ENCODE results near the gene CAMSAP3.

The CAMSAP3 gene

DNA sequence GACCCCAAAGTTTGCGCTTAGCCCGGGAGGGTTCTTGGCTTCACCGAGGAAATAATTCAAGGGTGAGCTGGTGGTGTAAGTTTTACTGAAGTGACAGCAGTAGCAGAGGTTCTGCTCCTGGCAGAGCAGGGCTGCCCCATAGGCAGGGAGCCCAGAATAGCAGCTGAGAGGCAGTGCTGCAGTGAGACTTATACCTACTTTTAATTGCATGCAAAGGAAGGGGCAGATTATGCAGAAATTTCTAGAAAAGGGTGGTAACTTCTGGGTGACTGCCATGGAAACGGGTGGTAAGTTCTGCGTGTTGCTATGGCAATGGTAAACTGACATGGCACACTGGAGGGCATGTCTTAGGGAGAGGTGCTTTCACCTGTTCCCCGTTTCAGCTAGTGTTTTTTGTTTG is 17.5 kb upstream of the CAMSAP3 start:
- no peak for DNase-seq

DNA sequence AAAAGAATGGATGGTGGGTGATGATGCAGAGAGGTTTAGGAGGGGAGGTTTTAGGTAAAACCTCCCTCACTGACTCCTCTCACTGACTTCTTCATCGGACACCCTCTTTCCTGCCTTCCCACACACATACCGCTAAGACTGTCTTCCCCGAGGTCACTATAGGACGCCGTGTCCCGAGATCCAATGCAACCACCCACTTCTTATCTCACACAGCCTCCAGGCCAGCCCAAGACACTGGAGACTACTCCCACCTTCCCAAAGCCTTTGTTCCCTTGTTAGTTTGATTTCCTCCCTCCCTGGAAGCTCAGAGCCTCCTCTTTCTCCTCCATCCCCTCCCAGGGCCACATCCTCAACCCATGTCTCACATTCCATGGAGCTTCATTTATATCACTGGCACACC is 16.5 kb upstream of the CAMSAP3 start:
- DNase-seq, result peak in 1 of 2 donors; percentile 26

DNA sequence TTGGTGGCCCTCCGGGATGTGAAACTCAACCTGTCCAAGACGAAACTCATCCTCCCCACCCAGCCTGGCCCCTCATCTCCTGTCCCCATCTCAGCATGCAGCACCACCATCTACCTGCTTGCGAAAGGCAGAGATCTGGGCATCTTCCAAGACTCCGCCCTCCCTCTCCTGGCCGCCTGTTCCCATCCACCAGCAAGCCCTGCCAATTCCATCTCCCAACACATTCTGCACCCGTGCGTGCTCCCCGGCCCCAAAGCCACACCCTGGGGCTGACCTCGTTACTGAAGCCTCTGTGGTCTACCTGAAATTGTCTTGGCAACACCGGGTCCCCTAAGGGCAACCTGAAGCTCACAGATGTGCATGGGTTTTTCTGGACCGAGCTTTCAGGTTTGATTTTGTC is 13.2 kb upstream of the CAMSAP3 start:
- no peak for DNase-seq

DNA sequence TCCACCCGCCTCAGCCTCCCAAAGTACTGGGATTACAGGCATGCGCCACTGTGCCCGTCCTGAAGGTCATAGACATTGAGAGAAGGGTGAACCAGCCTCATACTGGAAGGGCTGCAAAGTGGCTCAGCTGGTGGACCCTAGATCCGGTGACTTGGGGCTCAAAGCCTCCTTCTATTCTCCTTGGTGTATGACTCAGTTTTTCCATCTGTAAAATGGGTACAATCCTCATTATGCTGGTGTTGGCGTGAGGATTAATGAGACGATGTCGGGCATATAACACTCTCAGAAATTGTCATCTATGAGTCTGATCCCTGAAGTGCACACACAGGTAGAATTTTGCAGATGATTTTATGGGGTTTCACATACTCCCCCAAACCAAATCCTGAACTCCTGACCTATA is 5.8 kb upstream of the CAMSAP3 start:
- no peak for DNase-seq

DNA sequence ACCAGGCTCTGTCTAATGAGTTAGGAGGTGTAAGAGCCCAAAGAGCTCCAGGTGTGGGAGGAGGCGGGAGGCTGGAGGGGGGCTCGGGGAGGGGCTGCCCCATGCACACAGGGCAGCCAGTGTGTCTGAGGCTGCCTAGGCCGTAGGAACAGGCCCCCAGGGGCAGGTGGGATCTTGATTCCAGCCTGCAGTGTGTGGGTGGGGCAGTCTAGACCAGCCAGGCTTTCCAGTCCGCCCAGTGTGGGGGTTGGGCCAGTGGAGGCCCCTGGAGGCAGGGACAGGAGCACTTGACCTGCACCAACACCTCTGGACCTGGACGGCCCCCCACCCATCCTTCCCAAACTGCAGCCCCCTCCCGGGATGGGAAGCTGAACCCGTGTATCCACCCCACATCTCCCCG is 5.4 kb upstream of the CAMSAP3 start:
- DNase-seq, result no peak

DNA sequence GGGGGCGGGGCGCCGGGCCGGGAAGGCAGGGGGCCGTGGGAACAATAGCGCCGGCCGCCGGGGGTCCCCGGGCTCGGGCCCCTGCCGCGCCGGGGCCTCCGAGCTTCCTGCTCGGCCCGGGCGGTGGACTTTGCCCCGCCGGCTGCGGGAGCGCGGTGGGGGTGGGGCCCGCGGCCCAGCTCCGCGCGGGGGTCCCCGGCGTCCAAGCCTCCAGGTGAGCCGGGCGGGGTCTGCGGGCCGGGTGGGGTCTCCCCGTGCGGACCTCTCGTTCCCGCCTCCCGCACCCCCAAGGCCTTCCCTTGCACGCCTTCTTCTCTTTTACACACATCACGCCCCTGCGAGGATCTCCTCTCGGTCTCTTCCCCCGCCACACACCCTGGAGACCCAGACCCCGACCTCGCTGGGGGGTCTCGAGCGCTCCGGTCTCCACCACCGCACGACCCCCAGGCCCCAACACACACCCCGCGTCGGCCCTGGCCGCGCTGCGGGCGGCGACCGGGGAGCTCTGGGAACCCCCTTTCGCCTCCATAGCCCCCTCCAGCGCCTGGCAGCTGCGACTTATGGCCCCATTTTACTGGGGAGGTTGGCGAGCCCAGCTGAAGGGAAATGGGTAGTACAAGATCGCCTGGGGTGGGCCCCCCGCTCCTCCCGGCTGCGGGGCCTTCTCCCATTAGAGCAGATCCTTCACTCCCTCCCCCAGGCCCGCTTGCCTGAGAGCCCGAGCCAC is 711 bp downstream of the CAMSAP3 start:
- DNase-seq, result no peak

DNA sequence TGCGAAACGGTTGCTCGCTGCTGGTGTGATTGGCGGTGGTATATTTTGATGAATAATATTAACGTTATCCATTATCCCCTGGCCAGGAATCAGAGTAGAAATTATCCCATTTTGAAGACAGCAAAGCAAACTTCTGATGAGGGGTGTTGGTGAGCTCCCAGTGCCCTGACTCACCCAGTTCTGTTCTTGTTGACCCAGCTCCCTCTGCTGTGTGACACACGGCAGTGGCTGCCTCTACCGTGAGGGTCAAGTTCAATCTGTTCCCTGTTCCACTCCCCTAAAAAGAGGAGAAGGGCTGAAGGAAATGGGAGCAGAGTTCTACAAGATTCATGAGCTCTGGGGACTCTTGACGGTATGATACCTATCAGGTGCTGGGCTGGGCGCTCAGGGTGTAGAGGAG is 2.0 kb downstream of the CAMSAP3 start:
- DNase-seq, result no peak

DNA sequence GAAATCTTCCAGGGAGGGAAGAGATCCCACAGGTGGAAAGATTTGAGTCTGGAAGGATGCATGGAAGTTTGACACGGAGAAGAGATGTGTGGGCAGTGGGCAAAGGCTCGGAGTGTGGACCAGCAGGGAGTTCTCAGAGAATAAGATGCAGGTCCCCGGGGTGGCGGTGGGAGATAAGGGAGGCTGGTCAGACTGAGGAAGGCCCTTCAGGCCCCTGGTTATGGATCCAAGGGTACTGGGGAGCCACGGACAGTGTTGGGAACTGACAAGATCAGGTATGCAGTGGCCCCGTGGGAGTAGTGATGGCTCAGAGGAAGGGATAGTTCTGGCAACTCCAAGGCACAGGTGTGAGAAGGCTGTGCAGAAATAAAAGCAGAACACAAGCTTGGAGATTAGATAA is 2.5 kb downstream of the CAMSAP3 start:
- no peak for DNase-seq

DNA sequence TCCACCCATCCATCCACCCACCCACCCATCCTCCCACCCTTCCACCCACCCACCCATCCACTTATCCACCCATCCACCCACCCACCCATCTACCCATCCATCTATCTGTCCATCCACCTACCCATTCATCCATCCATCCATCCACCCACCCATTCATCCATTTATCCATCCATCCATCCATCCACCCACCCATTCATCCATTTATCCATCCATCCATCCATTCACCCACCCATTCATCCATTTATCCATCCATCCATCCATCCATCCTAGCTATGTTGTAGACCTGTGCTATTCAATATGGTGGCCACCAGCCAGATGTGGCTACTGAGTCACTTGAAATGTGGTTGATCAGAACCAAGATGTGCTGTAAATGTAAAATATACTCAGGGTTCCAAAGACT is 5.1 kb downstream of the CAMSAP3 start:
- DNase-seq, result no peak

DNA sequence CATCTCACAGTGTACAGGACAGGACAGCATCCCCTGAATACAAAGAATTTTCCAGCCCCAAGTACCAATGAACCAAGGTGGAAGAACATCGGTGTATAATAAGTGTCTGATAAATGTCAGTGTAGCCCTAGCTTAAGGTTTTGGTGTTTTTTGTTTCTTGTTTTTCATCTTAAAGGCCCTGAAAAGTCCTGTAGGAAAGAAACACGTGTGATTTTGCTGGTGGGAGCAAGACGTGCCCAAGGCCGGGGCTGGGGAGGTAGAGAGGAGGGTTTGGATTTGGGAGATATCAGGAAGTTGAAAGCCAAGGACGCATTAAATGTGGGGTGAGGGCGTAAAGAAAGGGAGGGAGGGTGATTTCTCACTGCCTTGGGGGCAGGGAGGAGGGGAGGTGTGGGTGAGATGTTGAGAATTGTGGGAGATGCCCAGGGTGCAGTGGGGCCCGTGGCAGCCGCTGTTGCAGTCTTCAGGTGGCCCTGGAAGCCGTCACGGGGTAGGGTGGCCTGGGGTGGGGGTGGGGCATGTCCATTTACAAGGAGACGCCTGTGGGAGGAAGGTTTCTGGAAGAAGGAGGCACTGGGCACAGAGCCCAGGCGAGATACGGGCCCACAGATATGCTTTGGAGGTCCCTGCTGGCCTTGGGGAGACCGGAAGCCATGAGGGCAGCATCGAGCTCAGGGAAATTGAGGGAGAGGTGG is 6.7 kb downstream of the CAMSAP3 start:
- no peak for DNase-seq

DNA sequence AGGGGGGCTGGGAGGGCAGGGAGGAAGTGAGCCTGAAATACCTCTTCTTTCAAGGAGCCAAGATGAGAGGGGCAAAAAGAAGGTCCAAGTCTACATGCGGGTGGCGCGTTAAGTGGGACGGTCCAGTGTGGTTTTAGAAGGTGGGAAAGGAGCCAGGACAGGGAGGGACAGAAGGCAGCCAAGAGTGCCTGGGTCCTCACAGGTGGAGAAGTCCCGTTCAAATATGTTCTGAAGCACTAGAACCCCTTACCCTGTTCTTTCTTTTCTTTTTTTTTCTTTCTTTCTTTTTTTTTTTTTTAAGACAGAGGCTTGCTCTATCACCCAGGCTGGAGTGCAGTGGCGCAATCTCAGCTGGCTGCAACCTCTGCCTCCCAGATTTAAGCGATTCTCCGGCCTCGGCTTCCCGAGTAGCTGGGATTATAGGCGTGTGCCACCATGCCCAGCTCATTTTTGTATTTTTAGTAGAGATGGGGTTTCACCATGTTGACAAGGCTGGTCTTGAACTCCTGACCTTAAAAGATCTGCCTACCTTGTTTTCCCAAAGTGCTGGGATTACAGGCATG is 7.4 kb downstream of the CAMSAP3 start:
- no peak for DNase-seq

DNA sequence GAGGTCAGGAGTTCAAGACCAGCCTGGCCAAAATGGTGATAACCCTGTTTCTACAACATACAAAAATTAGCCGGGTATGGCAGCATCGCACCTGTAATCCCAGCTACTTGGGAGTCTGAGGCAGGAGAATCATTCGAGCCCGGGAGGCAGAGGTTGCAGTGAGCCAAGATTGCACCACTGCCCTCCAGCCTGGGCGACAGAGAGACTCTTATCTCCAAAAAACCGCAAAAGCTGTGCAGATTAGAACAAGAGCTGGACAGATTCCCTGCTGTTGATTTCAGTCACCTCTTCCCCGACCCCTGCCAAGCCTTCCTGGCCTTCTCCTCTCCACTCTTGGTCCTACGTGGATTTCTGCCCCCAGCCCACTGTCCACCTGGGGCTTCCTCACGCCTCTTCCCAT is 8.3 kb downstream of the CAMSAP3 start:
- DNase-seq, result no peak

DNA sequence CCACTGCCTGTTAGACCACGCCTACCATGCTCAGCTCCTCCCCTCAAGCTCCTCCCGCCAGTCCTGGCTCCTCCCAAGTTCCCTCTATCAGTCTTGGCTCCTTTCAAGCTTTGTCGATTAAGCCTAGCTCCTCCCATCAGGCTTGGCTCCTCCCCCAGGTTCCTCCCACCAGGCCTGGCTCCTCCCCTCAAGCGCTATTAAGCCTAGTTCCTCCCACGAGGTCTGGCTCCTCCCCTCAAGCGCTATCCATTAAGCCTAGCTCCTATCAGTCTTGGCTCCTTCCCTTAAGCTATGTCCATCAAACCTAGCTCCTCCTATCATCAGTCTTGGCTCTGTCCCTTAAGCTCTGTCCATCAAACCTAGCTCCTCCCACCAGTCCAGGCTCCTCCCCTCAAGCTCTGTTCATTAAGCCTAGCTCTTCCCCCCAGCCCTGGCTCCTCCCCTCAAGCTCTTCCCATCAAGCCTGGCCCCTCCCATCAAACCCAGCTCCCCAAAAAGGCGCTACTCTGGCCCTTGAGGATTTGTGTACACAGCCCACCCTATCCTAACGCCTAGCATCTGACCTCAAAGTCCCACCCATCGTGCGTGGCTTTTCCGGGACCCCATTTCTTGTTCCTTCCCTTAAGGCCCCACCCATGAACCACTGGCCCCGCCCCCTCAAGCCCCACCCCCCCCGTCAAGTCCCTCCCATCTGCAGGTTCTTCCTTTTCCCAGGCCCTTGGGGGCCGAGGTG is 10.0 kb downstream of the CAMSAP3 start:
- peak; percentile 25 to 60 for DNase-seq

DNA sequence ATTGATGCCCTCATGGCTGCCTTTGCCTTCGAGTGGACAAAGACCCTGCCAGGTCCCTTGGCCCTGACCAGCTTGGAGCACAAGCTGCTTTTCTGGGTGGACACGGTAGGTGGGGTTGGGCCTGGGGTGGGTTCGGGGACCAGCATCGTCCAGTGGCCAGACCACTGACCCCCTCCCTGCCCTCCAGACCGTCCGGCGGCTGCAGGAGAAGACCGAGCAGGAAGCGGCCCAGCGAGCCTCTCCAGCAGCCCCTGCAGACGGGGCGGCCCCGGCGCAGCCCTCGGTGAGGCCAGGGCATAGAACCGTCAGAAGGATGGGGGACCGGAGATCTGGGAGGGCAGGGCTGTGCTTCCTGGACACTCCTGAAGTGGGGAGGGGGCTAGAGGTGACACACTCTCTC is 10.6 kb downstream of the CAMSAP3 start:
- no peak for DNase-seq

DNA sequence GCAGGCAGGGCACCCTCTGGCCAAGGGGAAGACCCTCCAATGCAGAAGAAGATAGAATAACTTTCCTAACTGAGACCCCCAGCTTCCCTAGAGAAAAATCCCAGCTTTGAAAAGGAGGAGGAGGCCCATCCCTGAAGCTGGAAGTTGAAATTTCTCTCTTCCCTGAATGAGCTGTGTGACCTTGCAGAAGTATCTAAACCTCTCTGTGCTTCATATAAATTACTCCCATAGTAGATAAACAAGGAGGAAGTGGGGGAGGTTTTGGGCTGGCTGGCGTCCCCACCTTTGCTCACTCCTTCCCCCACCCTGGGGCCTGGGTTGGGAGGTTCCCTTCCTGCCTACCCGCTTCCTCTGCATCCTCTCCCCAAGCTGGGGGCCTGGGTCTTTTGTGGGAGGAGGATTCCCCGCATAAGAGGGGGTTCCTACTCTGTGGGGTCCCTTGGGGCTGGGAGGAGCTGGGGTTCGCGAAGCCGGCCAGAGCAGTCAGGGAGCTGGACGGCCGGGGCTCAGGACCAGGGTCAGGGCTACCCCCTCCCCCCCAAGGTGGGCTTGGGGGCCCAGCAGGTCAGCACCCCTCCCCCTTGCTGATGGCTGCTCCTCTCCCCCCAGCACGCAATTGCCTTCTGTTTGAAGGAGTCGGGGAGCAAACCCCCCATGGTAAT is 11.7 kb downstream of the CAMSAP3 start:
- DNase-seq, result no peak

DNA sequence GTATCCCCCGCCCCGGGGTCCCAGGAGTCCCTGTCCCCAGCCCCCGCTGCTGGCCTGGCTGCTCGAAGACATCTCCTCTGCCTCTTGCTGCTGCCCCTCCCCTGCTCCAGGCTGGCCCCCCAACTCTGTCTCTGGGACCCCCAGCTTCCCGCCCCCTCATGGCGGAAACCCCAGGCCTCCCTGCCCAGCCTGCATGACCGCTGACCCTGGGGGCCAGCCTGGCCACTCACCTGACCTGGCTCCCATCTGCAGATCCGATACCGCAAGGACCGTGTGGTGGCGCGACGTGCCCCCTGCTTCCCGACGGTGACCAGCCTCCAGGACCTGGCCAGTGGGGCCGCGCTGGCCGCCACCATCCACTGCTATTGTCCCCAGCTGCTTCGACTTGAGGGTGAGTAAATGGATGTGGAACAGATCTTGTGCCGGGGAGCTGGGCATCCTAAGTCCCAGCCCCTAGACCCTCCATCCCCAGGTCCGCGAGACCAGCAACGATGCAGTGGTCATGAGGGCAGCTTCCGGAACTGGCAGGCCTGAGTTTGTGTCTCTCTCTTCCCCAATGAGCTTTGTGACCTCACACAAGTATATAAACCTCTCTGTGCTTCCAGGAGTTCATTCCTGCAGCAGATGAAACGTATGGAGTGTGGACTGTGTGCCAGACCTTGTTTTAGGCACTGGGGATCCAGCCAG is 12.4 kb downstream of the CAMSAP3 start:
- no peak for DNase-seq

DNA sequence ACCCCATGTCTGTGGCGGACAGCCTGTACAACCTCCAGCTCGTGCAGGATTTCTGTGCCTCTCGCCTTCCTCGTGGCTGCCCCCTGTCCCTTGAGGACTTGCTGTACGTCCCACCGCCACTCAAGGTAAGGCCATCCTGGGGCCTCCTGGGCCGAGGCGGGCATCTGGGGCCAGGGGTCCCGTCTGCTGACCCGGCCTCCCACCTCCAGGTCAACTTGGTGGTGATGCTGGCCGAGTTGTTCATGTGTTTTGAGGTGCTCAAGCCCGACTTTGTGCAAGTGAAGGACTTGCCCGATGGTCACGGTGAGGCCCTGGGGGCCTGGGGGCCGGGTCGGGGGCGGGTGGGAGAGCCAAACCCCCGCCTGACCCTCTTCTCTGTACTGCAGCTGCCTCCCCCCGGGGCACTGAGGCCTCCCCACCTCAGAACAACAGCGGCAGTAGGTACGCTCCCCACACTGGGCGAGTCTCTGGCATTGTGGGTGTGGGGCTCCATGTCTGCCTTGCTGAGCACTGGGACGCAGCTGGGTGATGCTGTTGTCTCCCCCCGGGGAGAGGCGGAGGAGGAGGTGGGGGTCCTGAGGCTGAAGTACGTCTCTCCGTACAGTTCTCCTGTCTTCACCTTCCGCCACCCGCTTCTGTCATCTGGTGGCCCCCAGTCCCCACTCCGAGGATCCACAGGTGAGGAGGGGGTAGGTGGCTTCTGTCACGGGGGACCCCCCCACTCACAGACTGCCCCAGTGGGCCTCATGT is 15.0 kb downstream of the CAMSAP3 start:
- DNase-seq, result no peak

DNA sequence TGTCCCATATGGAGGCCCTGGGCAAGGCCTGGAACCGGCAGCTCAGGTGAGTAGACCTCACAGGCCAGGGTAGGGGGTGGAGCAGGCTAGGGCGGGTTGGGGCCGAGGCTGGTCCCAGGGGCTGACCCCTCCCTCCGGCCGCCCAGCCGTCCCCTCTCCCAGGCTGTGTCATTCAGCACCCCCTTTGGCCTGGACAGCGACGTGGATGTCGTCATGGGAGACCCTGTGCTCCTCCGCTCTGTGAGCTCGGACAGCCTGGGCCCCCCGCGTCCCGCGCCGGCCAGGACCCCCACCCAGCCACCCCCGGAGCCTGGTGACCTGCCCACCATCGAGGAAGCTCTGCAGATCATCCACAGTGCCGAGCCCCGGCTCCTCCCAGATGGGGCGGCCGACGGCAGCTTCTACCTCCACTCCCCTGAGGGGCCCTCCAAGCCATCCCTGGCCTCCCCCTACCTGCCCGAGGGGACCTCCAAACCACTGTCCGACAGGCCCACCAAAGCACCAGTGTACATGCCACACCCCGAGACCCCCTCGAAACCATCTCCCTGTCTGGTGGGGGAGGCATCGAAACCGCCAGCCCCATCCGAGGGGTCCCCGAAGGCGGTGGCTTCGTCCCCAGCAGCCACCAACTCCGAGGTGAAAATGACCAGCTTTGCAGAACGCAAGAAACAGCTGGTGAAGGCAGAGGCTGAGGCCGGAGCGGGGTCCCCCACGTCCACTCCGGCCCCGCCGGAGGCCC is 16.0 kb downstream of the CAMSAP3 start:
- no peak for DNase-seq

DNA sequence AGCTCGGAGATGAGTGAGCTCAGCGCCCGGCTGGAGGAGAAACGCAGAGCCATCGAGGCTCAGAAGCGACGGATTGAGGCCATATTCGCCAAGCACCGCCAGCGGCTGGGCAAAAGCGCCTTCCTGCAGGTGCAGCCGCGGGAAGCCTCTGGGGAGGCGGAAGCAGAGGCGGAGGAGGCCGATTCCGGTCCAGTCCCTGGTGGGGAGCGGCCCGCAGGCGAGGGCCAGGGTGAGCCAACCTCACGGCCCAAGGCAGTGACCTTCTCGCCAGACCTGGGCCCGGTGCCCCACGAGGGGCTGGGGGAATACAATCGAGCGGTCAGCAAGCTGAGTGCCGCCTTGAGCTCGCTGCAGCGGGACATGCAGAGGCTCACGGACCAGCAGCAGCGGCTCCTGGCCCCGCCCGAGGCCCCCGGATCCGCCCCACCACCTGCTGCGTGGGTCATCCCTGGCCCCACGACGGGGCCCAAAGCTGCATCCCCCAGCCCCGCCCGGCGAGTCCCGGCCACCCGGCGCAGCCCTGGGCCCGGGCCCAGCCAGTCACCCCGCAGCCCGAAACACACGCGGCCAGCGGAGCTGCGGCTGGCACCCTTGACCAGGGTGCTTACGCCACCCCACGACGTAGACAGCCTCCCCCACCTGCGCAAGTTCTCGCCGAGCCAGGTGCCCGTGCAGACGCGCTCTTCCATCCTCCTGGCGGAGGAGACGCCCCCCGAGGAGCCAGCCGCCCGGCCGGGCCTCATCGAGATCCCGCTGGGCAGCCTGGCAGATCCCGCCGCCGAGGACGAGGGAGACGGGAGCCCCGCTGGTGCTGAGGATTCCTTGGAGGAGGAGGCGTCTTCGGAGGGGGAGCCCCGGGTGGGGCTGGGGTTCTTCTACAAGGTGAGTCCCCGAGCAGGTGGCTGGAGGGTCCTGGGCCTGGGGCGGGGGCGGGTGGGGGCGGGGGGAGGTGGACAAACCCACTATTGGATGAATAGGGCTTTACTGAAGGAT is 16.9 kb downstream of the CAMSAP3 start:
- DNase-seq, result no peak

Measured in inflammatory macrophage (primary cell).